Keratinocyte (primary cell): ENCODE measurements around the gene XPNPEP2. TPM values are rescaled to one million over a fixed set of nuclear protein-coding genes. Genes with fewer than 3 reads are reported as not detected.

Experiments used
- DNase-seq: peaks from one replicate; pipeline ENCODE4 v3.0.0-alpha.2; 2011; ENCODE audit warnings: low read depth, missing footprints, low spot score
- FAIRE-seq: peaks from 2 replicates; lab custom pipeline; 2011; peaks lifted over from hg19 to GRCh38; lab: Jason Lieb, UNC
- H2AFZ ChIP-seq: 2 replicates; pipeline ENCODE4 v1.6.0; 2012; ENCODE audit warnings: low read length, control low read depth, inconsistent platforms; ENCODE audit not compliant: control insufficient read depth
- H3K27ac ChIP-seq: 2 replicates; pipeline ENCODE4 v1.5.1; 2011; ENCODE audit warnings: low read length; ENCODE audit not compliant: control insufficient read depth, insufficient read depth
- H3K27me3 ChIP-seq: 3 replicates; pipeline ENCODE4 v1.6.0; 2011; ENCODE audit warnings: low read length; ENCODE audit not compliant: control insufficient read depth, insufficient read depth; ENCODE audit errors: extremely low read depth
- H3K36me3 ChIP-seq, 2 experiments: 2 replicates in 1 of 2; 3 replicates in 1 of 2; pipeline ENCODE4 v1.5.1; 2011; ENCODE audit warnings: low read length in 2 of 2, mild to moderate bottlenecking in 1 of 2; ENCODE audit not compliant: control insufficient read depth in 2 of 2, insufficient read depth in 2 of 2; ENCODE audit errors: extremely low read depth in 1 of 2
- H3K4me1 ChIP-seq: 3 replicates; pipeline ENCODE4 v1.5.1; 2011; ENCODE audit warnings: low read length; ENCODE audit not compliant: control insufficient read depth, insufficient read depth; ENCODE audit errors: extremely low read depth
- H3K4me2 ChIP-seq: 3 replicates; pipeline ENCODE4 v1.6.0; 2011; ENCODE audit warnings: low read depth, low read length; ENCODE audit not compliant: control insufficient read depth, insufficient read depth; ENCODE audit errors: extremely low read depth
- H3K4me3 ChIP-seq, 3 experiments: fragments of 200-600 bp in 1 of 3; sonication (generic) in 1 of 3; 2 replicates in 2 of 3; 3 replicates in 1 of 3; pipeline ENCODE4 v1.5.1; 2011 to 2016; ENCODE audit warnings: low read length in 3 of 3, mild to moderate bottlenecking in 3 of 3, control low read depth in 2 of 3, inconsistent platforms in 1 of 3, low read depth in 1 of 3, mixed read lengths in 1 of 3, mixed run types in 1 of 3, moderate library complexity in 1 of 3; ENCODE audit not compliant: control insufficient read depth in 2 of 3, insufficient read depth in 2 of 3; ENCODE audit errors: extremely low read depth in 1 of 3
- H3K79me2 ChIP-seq: 2 replicates; pipeline ENCODE4 v1.6.0; 2012; ENCODE audit warnings: low read length; ENCODE audit not compliant: control insufficient read depth, insufficient read depth
- H3K9ac ChIP-seq: 3 replicates; pipeline ENCODE4 v1.6.0; 2011; ENCODE audit warnings: low read length; ENCODE audit not compliant: control insufficient read depth, insufficient read depth; ENCODE audit errors: extremely low read depth
- H3K9me1 ChIP-seq: 3 replicates; pipeline ENCODE4 v1.6.0; 2011; ENCODE audit warnings: low read length; ENCODE audit not compliant: control insufficient read depth, insufficient read depth; ENCODE audit errors: extremely low read depth
- H3K9me3 ChIP-seq: 2 replicates; pipeline ENCODE4 v1.5.1; 2012; ENCODE audit warnings: low read depth, low read length; ENCODE audit not compliant: control insufficient read depth
- H4K20me1 ChIP-seq: 3 replicates; pipeline ENCODE4 v1.6.0; 2011; ENCODE audit warnings: low read length; ENCODE audit not compliant: control insufficient read depth, insufficient read depth; ENCODE audit errors: extremely low read depth
- CTCF ChIP-seq, 3 experiments: IDR thresholded peaks in 1 of 3; conservative IDR thresholded peaks in 1 of 3; optimal IDR thresholded peaks in 1 of 3; 2 replicates in 2 of 3; 3 replicates in 1 of 3; pipeline versions ENCODE3 to v1.5.1; 2011; ENCODE audit warnings: low read length in 3 of 3, mild to moderate bottlenecking in 3 of 3, moderate library complexity in 2 of 3, control low read depth in 1 of 3, inconsistent platforms in 1 of 3; ENCODE audit not compliant: insufficient read depth in 2 of 3; ENCODE audit errors: extremely low read depth in 1 of 3
- EZH2 ChIP-seq: IDR thresholded peaks from one replicate; pipeline ENCODE4 v1.6.1; 2012; ENCODE audit warnings: inconsistent platforms, mild to moderate bottlenecking, low read length, moderate library complexity
- dilution Hi-C: fragments of 300-500 bp; cut with MboI; formaldehyde crosslinking; loops from one replicate; pipeline ENCODE4 v1.7.0; 2020; ENCODE audit warnings: low sequenced_read_pairs; ENCODE audit not compliant: extremely low pct_ligation_motif_present
- polyA plus RNA-seq, 5 experiments: library from polyadenylated mRNA; depleted of rRNA in 3 of 5; stranded (reverse) in 3 of 5; stranded (forward) in 1 of 5; unstranded in 1 of 5; fragments of >200 nt; gene quantifications; 1 replicate in 1 of 5; 2 replicates in 3 of 5; 3 replicates in 1 of 5; pipeline versions ENCODE4 v1.2.1 to v1.2.3, GENCODE V29; 2011 to 2012; ENCODE audit warnings: missing spikeins in 2 of 5, low read depth in 1 of 5, low replicate concordance in 1 of 5

XPNPEP2 gene
- polyA plus RNA-seq, 1 donor (not counting 4 experiments of a cell fraction or from before 2014, with no cell fraction given) = not detected

GRCh38 chrX:129790146-129790545, 51.4 kb downstream of the XPNPEP2 start:
- dilution Hi-C loops = loop anchor here (10.0 kb wide), 1 partner anchor 45 kb away; no protein-coding TSS in a partner anchor
- DNase-seq (no peak), FAIRE-seq (no peak)
- no peak overlapping the region for H3K4me2 ChIP-seq
- no peaks in the 10 kb centered on the region for H3K27me3 ChIP-seq
- no peaks in the 10 kb centered on the region for H3K4me1 ChIP-seq
- H4K20me1 ChIP-seq = no peaks in the 10 kb centered on the region
- no peak overlapping the region for H3K9ac ChIP-seq
- no peak overlapping the region for H2AFZ ChIP-seq
- H3K27ac ChIP-seq = no peak overlapping the region
- TF ChIP-seq EZH2 = no peak
- no peak for TF ChIP-seq CTCF (optimal IDR thresholded peaks at IDR 0.05 in 1 of 3, IDR thresholded peaks at IDR 0.05 in 1 of 3, conservative IDR thresholded peaks at IDR 0.05 in 1 of 3; ENCODE audit: extremely low read depth in 1 of 3, insufficient read depth in 2 of 3, low read length in 3 of 3)
- H3K9me1 ChIP-seq = no peaks in the 10 kb centered on the region
- H3K9me3 ChIP-seq = no peaks in the 10 kb centered on the region
- no peak overlapping the region for H3K4me3 ChIP-seq
- H3K79me2 ChIP-seq = no peaks in the 10 kb centered on the region
- no peaks in the 10 kb centered on the region for H3K36me3 ChIP-seq

- Histone ChIP-seq H3K27ac (no peak overlapping the region), H3K36me3 (no peaks in the 10 kb centered on the region), H3K9me3 (no peaks in the 10 kb centered on the region), H3K4me1 (no peaks in the 10 kb centered on the region), H4K20me1 (no peaks in the 10 kb centered on the region), H2AFZ (no peak overlapping the region), H3K4me3 (no peak overlapping the region), H3K9me1 (no peaks in the 10 kb centered on the region), H3K9ac (no peak overlapping the region), H3K27me3 (no peaks in the 10 kb centered on the region), H3K4me2 (no peak overlapping the region), H3K79me2 (no peaks in the 10 kb centered on the region)
- no peak for DNase-seq
- TF ChIP-seq CTCF (optimal IDR thresholded peaks at IDR 0.05 in 1 of 3, IDR thresholded peaks at IDR 0.05 in 1 of 3, conservative IDR thresholded peaks at IDR 0.05 in 1 of 3; ENCODE audit: extremely low read depth in 1 of 3, insufficient read depth in 2 of 3, low read length in 3 of 3) = no peak
- TF ChIP-seq EZH2 = no peak
- no peak for FAIRE-seq
- dilution Hi-C loops = loop anchor here (10.0 kb wide), 1 partner anchor 46 kb away; no protein-coding TSS in a partner anchor
These were observed 52.0 kb downstream of the XPNPEP2 start for GRCh38 chrX:129790808-129791207.
